GM11168 (cell line): ENCODE results near the gene IER2.
"Not testable (repeated sequence)": the region's sequence is repeated elsewhere in the genome, so short reads cannot be mapped to it uniquely, and the experiment has no call there.

Experiments used
- in situ Hi-C: fragments of 300-500 bp; cut with MboI; formaldehyde crosslinking; loops from one replicate; pipeline ENCODE4 v1.12.0; 2022; ENCODE audit warnings: low sequenced_read_pairs; ENCODE audit not compliant: unreplicated experiment

Gene IER2

GRCh38 chr19:13138171-13138915 lies 11.9 kb upstream of the IER2 start:
- in situ Hi-C loops, result no loop called here

- in situ Hi-C loops, result no loop called here
Measured at GRCh38 chr19:13138916-13139198, 11.4 kb upstream of the IER2 start.

- in situ Hi-C loops, result no loop called here
Measured at GRCh38 chr19:13139633-13140311, 10.4 kb upstream of the IER2 start.

GRCh38 chr19:13146763-13147563 lies 3.2 kb upstream of the IER2 start:
- in situ Hi-C loops, result no loop called here

- in situ Hi-C loops, result not testable (repeated sequence)
Measured at GRCh38 chr19:13149173-13149627, 1.0 kb upstream of the IER2 start.

- in situ Hi-C loops, result no loop called here
Measured at GRCh38 chr19:13149628-13150186, 504 bp upstream of the IER2 start.

- in situ Hi-C loops, result no loop called here
Measured at GRCh38 chr19:13150931-13151604, 857 bp downstream of the IER2 start.

GRCh38 chr19:13151605-13152355 lies 1.6 kb downstream of the IER2 start:
- in situ Hi-C loops, result no loop called here

- in situ Hi-C loops, result no loop called here
Measured at GRCh38 chr19:13152356-13152973, 2.3 kb downstream of the IER2 start.

- in situ Hi-C loops, result no loop called here
Measured at GRCh38 chr19:13152974-13153568, 2.9 kb downstream of the IER2 start.

- in situ Hi-C loops, result no loop called here
Measured at GRCh38 chr19:13153569-13154240, 3.5 kb downstream of the IER2 start.

- in situ Hi-C loops, result no loop called here
Measured at GRCh38 chr19:13154241-13154778, 4.1 kb downstream of the IER2 start.

GRCh38 chr19:13154911-13155471 lies 4.8 kb downstream of the IER2 start:
- in situ Hi-C loops, result no loop called here

- in situ Hi-C loops, result no loop called here
Measured at GRCh38 chr19:13155472-13156359, 5.5 kb downstream of the IER2 start.

- in situ Hi-C loops, result no loop called here
Measured at GRCh38 chr19:13159713-13160112, 9.5 kb downstream of the IER2 start.

GRCh38 chr19:13160557-13160956 lies 10.3 kb downstream of the IER2 start:
- in situ Hi-C loops, result no loop called here
